DND-41 (cell line): ENCODE results near the gene ANGPTL4.

Experiments
- EZH2 ChIP-seq: IDR thresholded peaks from 3 replicates; pipeline ENCODE4 v1.6.1; 2012; ENCODE audit warnings: borderline replicate concordance, low read depth, mild to moderate bottlenecking, moderate library complexity, low read length, inconsistent platforms; ENCODE audit not compliant: severe bottlenecking
- TF ChIP-seq, protein P1 (sequence below): IDR thresholded peaks from 2 replicates; pipeline ENCODE4 v1.5.1; 2012; ENCODE audit warnings: borderline replicate concordance, low read length, moderate library complexity, mild to moderate bottlenecking; ENCODE audit not compliant: poor library complexity, severe bottlenecking; ENCODE audit errors: extremely low read depth

DNA sequence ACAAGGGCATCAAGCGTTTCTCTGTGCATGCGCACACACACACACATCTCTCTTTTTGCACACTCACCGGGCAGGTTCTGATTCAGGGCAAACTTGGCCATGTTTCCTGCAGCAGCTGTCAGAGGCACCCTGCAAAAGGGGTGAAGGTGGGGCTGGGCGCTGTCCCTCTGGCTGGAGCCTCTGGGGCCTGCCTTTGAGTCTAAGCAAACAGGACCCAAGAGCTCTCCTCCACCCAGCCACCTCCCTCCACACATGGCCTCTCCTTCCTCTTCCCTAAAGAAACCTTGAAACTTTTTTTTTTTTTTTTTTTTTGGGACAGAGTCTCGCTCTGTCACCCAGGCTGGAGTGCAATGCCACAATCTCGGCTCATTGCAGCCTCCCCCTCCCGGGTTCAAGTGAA, 26.2 kb upstream of the ANGPTL4 start:
- TF ChIP-seq, protein P1, sequence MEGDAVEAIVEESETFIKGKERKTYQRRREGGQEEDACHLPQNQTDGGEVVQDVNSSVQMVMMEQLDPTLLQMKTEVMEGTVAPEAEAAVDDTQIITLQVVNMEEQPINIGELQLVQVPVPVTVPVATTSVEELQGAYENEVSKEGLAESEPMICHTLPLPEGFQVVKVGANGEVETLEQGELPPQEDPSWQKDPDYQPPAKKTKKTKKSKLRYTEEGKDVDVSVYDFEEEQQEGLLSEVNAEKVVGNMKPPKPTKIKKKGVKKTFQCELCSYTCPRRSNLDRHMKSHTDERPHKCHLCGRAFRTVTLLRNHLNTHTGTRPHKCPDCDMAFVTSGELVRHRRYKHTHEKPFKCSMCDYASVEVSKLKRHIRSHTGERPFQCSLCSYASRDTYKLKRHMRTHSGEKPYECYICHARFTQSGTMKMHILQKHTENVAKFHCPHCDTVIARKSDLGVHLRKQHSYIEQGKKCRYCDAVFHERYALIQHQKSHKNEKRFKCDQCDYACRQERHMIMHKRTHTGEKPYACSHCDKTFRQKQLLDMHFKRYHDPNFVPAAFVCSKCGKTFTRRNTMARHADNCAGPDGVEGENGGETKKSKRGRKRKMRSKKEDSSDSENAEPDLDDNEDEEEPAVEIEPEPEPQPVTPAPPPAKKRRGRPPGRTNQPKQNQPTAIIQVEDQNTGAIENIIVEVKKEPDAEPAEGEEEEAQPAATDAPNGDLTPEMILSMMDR = no peak
- TF ChIP-seq EZH2 = no peak
